ENCODE data around the gene HSPA6. TPM values are rescaled to one million over a fixed set of nuclear protein-coding genes. Genes with fewer than 3 reads are reported as not detected.
"Not testable (repeated sequence)": the region's sequence is repeated elsewhere in the genome, so short reads cannot be mapped to it uniquely, and the experiment has no call there.

HSPA6 gene
- total and polyA plus RNA-seq, 2 donors (not counting 1 experiment from before 2014, with no cell fraction given) = 8.5 to 11.2 TPM

- CTCF ChIA-PET; H3K4me3 ChIP-seq (ENCODE audit: control extremely low read depth in 1 of 5, extremely low read depth in 1 of 5, insufficient read depth in 1 of 5, low read depth in 2 of 5, low read length in 4 of 5); H3K27ac Mint-ChIP-seq; H3K4me2 ChIP-seq (replicated peaks; ENCODE audit: low read depth, low read length, poor library complexity, severe bottlenecking); H3K27me3 Mint-ChIP-seq; H3K27me3 ChIP-seq (replicated peaks in 1 of 4; ENCODE audit: control extremely low read depth in 1 of 4, control insufficient read depth in 3 of 4, insufficient read depth in 4 of 4, low read length in 3 of 4); H2AFZ ChIP-seq (ENCODE audit: insufficient read depth, low read depth, low read length, poor library complexity, severe bottlenecking); ATAC-seq (ENCODE audit: low read depth); H3K36me3 ChIP-seq (replicated peaks in 1 of 2; ENCODE audit: control extremely low read depth in 1 of 2, control insufficient read depth in 1 of 2, extremely low read depth in 1 of 2, insufficient read depth in 2 of 2, low read length in 1 of 2); H3K9me3 Mint-ChIP-seq (ENCODE audit: insufficient read depth); H3K27ac ChIP-seq (ENCODE audit: low read length in 2 of 2); POLR2A ChIA-PET; H3K9ac ChIP-seq (ENCODE audit: low read length); H4K20me1 ChIP-seq (ENCODE audit: control insufficient read depth, insufficient read depth, low read length, poor library complexity, severe bottlenecking); H3K79me2 ChIP-seq (ENCODE audit: control insufficient read depth, insufficient read depth, low read length); DNase-seq; H3K4me1 Mint-ChIP-seq; H3K9me3 ChIP-seq (ENCODE audit: control extremely low read depth in 1 of 3, control insufficient read depth in 2 of 3, insufficient read depth in 1 of 3, low read length in 2 of 3); intact Hi-C loops (cut with micrococcal nuclease); H3K4me3 Mint-ChIP-seq: not testable (repeated sequence)
- peaks cover 0 to 11% of the 10 kb centered on the region in 2 donors for H3K4me1 ChIP-seq (ENCODE audit: control insufficient read depth in 2 of 2, insufficient read depth in 2 of 2, low read length in 2 of 2)
- WGBS (ENCODE audit: insufficient coverage) = no CpG with 5 or more reads among the region's 3 CpGs
Measured at GRCh38 chr1:161554340-161554739, 30.0 kb downstream of the HSPA6 start.

- CTCF ChIA-PET; H3K9ac ChIP-seq (ENCODE audit: low read length); H3K36me3 ChIP-seq (replicated peaks in 1 of 2; ENCODE audit: control extremely low read depth in 1 of 2, control insufficient read depth in 1 of 2, extremely low read depth in 1 of 2, insufficient read depth in 2 of 2, low read length in 1 of 2); H3K4me1 Mint-ChIP-seq; H4K20me1 ChIP-seq (ENCODE audit: control insufficient read depth, insufficient read depth, low read length, poor library complexity, severe bottlenecking); H3K4me3 ChIP-seq (ENCODE audit: control extremely low read depth in 1 of 5, extremely low read depth in 1 of 5, insufficient read depth in 1 of 5, low read depth in 2 of 5, low read length in 4 of 5); H3K27ac ChIP-seq (ENCODE audit: low read length in 2 of 2); H3K9me3 ChIP-seq (ENCODE audit: control extremely low read depth in 1 of 3, control insufficient read depth in 2 of 3, insufficient read depth in 1 of 3, low read length in 2 of 3); H3K9me3 Mint-ChIP-seq (ENCODE audit: insufficient read depth); H3K27me3 ChIP-seq (replicated peaks in 1 of 4; ENCODE audit: control extremely low read depth in 1 of 4, control insufficient read depth in 3 of 4, insufficient read depth in 4 of 4, low read length in 3 of 4); H3K27me3 Mint-ChIP-seq; H3K79me2 ChIP-seq (ENCODE audit: control insufficient read depth, insufficient read depth, low read length); H3K4me1 ChIP-seq (ENCODE audit: control insufficient read depth in 2 of 2, insufficient read depth in 2 of 2, low read length in 2 of 2); H3K4me2 ChIP-seq (replicated peaks; ENCODE audit: low read depth, low read length, poor library complexity, severe bottlenecking); POLR2A ChIA-PET; H3K27ac Mint-ChIP-seq; H2AFZ ChIP-seq (ENCODE audit: insufficient read depth, low read depth, low read length, poor library complexity, severe bottlenecking); DNase-seq; intact Hi-C loops (cut with micrococcal nuclease): not testable (repeated sequence)
- peak; percentile 61 for ATAC-seq (ENCODE audit: low read depth)
- WGBS (ENCODE audit: insufficient coverage) = no CpG with 5 or more reads among the region's 1 CpG
- peak overlapping the region; percentile 1 for H3K4me3 Mint-ChIP-seq
Measured at GRCh38 chr1:161554815-161555417, 30.6 kb downstream of the HSPA6 start.

- H3K9ac ChIP-seq (ENCODE audit: low read length); H3K4me1 ChIP-seq (ENCODE audit: control insufficient read depth in 2 of 2, insufficient read depth in 2 of 2, low read length in 2 of 2); H3K27me3 Mint-ChIP-seq; H3K27ac ChIP-seq (ENCODE audit: low read length in 2 of 2); H3K27ac Mint-ChIP-seq; H3K4me3 Mint-ChIP-seq; H3K9me3 ChIP-seq (ENCODE audit: control extremely low read depth in 1 of 3, control insufficient read depth in 2 of 3, insufficient read depth in 1 of 3, low read length in 2 of 3); H3K36me3 ChIP-seq (replicated peaks in 1 of 2; ENCODE audit: control extremely low read depth in 1 of 2, control insufficient read depth in 1 of 2, extremely low read depth in 1 of 2, insufficient read depth in 2 of 2, low read length in 1 of 2); H3K79me2 ChIP-seq (ENCODE audit: control insufficient read depth, insufficient read depth, low read length); H4K20me1 ChIP-seq (ENCODE audit: control insufficient read depth, insufficient read depth, low read length, poor library complexity, severe bottlenecking); H3K27me3 ChIP-seq (replicated peaks in 1 of 4; ENCODE audit: control extremely low read depth in 1 of 4, control insufficient read depth in 3 of 4, insufficient read depth in 4 of 4, low read length in 3 of 4); H2AFZ ChIP-seq (ENCODE audit: insufficient read depth, low read depth, low read length, poor library complexity, severe bottlenecking); POLR2A ChIA-PET; ATAC-seq (ENCODE audit: low read depth); H3K4me2 ChIP-seq (replicated peaks; ENCODE audit: low read depth, low read length, poor library complexity, severe bottlenecking); H3K9me3 Mint-ChIP-seq (ENCODE audit: insufficient read depth); H3K4me3 ChIP-seq (ENCODE audit: control extremely low read depth in 1 of 5, extremely low read depth in 1 of 5, insufficient read depth in 1 of 5, low read depth in 2 of 5, low read length in 4 of 5); intact Hi-C loops (cut with micrococcal nuclease); CTCF ChIA-PET; DNase-seq: not testable (repeated sequence)
- peaks cover 13% of the 10 kb centered on the region for H3K4me1 Mint-ChIP-seq
- 100% methylated on average over 2 of the region's 3 CpGs for WGBS (ENCODE audit: insufficient coverage)
Measured at GRCh38 chr1:161556143-161556542, 31.8 kb downstream of the HSPA6 start.

GRCh38 chr1:161556990-161557389, 32.6 kb downstream of the HSPA6 start:
- H3K4me2 ChIP-seq (replicated peaks; ENCODE audit: low read depth, low read length, poor library complexity, severe bottlenecking); H3K27ac ChIP-seq (ENCODE audit: low read length in 2 of 2); H3K4me3 ChIP-seq (ENCODE audit: control extremely low read depth in 1 of 5, extremely low read depth in 1 of 5, insufficient read depth in 1 of 5, low read depth in 2 of 5, low read length in 4 of 5); H4K20me1 ChIP-seq (ENCODE audit: control insufficient read depth, insufficient read depth, low read length, poor library complexity, severe bottlenecking); H2AFZ ChIP-seq (ENCODE audit: insufficient read depth, low read depth, low read length, poor library complexity, severe bottlenecking); ATAC-seq (ENCODE audit: low read depth); H3K36me3 ChIP-seq (replicated peaks in 1 of 2; ENCODE audit: control extremely low read depth in 1 of 2, control insufficient read depth in 1 of 2, extremely low read depth in 1 of 2, insufficient read depth in 2 of 2, low read length in 1 of 2); H3K27me3 Mint-ChIP-seq; H3K27ac Mint-ChIP-seq; CTCF ChIA-PET; H3K9ac ChIP-seq (ENCODE audit: low read length); intact Hi-C loops (cut with micrococcal nuclease); H3K27me3 ChIP-seq (replicated peaks in 1 of 4; ENCODE audit: control extremely low read depth in 1 of 4, control insufficient read depth in 3 of 4, insufficient read depth in 4 of 4, low read length in 3 of 4); POLR2A ChIA-PET; H3K9me3 ChIP-seq (ENCODE audit: control extremely low read depth in 1 of 3, control insufficient read depth in 2 of 3, insufficient read depth in 1 of 3, low read length in 2 of 3); DNase-seq; H3K9me3 Mint-ChIP-seq (ENCODE audit: insufficient read depth); H3K4me3 Mint-ChIP-seq; H3K79me2 ChIP-seq (ENCODE audit: control insufficient read depth, insufficient read depth, low read length): not testable (repeated sequence)
- WGBS (ENCODE audit: insufficient coverage) = no CpG with 5 or more reads among the region's 2 CpGs
- H3K4me1 ChIP-seq (ENCODE audit: control insufficient read depth in 2 of 2, insufficient read depth in 2 of 2, low read length in 2 of 2) = peaks cover 5 to 14% of the 10 kb centered on the region in 2 donors
- peaks cover 16% of the 10 kb centered on the region for H3K4me1 Mint-ChIP-seq
